ENCODE data around the gene L3HYPDH. TPM values are rescaled to one million over a fixed set of nuclear protein-coding genes. Genes with fewer than 3 reads are reported as not detected.

The L3HYPDH gene
- polyA plus RNA-seq, 2 donors, result 8.7 to 19.8 TPM

Other genes starting within 250 kb of the L3HYPDH start
- under 1 TPM; 0.43 to 0.52 TPM for gene GPR135, start 19.0 kb downstream of the L3HYPDH start, polyA plus RNA-seq
- gene JKAMP, start 109 bp upstream of the L3HYPDH start, polyA plus RNA-seq, result 10 to 100 TPM in 1 of 2 donors, 1 to 10 TPM in 1; 9.7 to 18.7 TPM
- gene CCDC175, start 92.4 kb upstream of the L3HYPDH start, polyA plus RNA-seq, result not detected

All from esophagus (tissue), 2 donors.